Tibial nerve (tissue), 4 donors: ENCODE results near the gene SENP1.

Experiments
- CTCF ChIP-seq, 5 experiments: fragments of 200-600 bp in 3 of 5; fragments of 450-650 bp in 2 of 5; sonication (generic) in 3 of 5; IDR thresholded peaks; one replicate each; pipeline ENCODE4 v1.5.1; 2016 to 2019; ENCODE audit warnings: antibody characterized with exemption in 5 of 5, mild to moderate bottlenecking in 3 of 5, moderate library complexity in 2 of 5
- EP300 ChIP-seq, 2 donors: sonication (generic); formaldehyde crosslinking; IDR thresholded peaks; one replicate each; pipeline ENCODE4 v1.6.1; 2017; ENCODE audit warnings: antibody characterized with exemption in 2 of 2, mild to moderate bottlenecking in 1 of 2

- TF ChIP-seq CTCF (IDR thresholded peaks at IDR 0.05) (no peak), EP300 (IDR thresholded peaks at IDR 0.05) (no peak)
Measured at GRCh38 chr12:48126953-48127630, 21.2 kb upstream of the SENP1 start.
